Thyroid gland (tissue), 4 donors: ENCODE data around the gene ADGRF1. TPM values are rescaled to one million over a fixed set of nuclear protein-coding genes. Genes with fewer than 3 reads are reported as not detected.

ENCODE experiments used
- DNase-seq, 2 donors: peaks; one replicate each; pipeline ENCODE4 v3.0.0-alpha.2; 2019
- H3K27ac ChIP-seq, 3 donors: fragments of 200-600 bp; sonication (generic); 1 replicate in 2 of 3; 2 replicates in 1 of 3; pipeline ENCODE4 v1.5.1; 2016 to 2019; ENCODE audit warnings: mild to moderate bottlenecking in 1 of 3, moderate library complexity in 1 of 3
- H3K27me3 ChIP-seq: fragments of 200-600 bp; sonication (generic); one replicate; pipeline ENCODE4 v1.5.1; 2019
- H3K36me3 ChIP-seq, 2 donors: fragments of 200-600 bp; sonication (generic); one replicate each; pipeline ENCODE4 v1.5.1; 2016 to 2019
- H3K4me1 ChIP-seq, 2 donors: fragments of 200-600 bp; sonication (generic); one replicate each; pipeline ENCODE4 v1.5.1; 2017 to 2019
- H3K4me3 ChIP-seq, 3 donors: fragments of 200-600 bp; sonication (generic); replicated peaks in 1 of 3; 1 replicate in 2 of 3; 2 replicates in 1 of 3; pipeline ENCODE4 v1.5.1; 2016; ENCODE audit warnings: mild to moderate bottlenecking in 1 of 3
- H3K9me3 ChIP-seq: fragments of 200-600 bp; sonication (generic); one replicate; pipeline ENCODE4 v1.5.1; 2017
- CTCF ChIP-seq, 6 experiments: fragments of 200-600 bp in 3 of 6; fragments of 450-650 bp in 3 of 6; sonication (generic) in 3 of 6; IDR thresholded peaks; one replicate each; pipeline ENCODE4 v1.5.1; 2016 to 2019; ENCODE audit warnings: antibody characterized with exemption in 6 of 6, mild to moderate bottlenecking in 2 of 6, inconsistent platforms in 1 of 6, moderate library complexity in 1 of 6
- POLR2A ChIP-seq, 2 donors: fragments of 450-650 bp; IDR thresholded peaks; one replicate each; pipeline ENCODE4 v1.6.1; 2017; ENCODE audit warnings: antibody characterized with exemption in 2 of 2, mild to moderate bottlenecking in 2 of 2, moderate library complexity in 1 of 2
- WGBS, 2 donors: methylation state at CpG; one replicate each; pipeline ENCODE4 v1.1.5; 2017; 5-methylcytosine and 5-hydroxymethylcytosine counted together
- intact Hi-C: fragments of 100-400 bp; cut with DNase I; formaldehyde crosslinking; loops from one replicate; pipeline ENCODE4 v1.15.1; 2023
- total RNA-seq, 4 donors: library from RNA; depleted of rRNA; stranded (reverse); fragments of >200 nt; gene quantifications; one replicate each; pipeline ENCODE4 v1.2.3, GENCODE V29; 2016

Gene ADGRF1
- total RNA-seq, 4 donors from 2014 or later: 15.1 to 36.2 (median 19.3) TPM

GRCh38 chr6:46979206-46979605 is 62.9 kb downstream of the ADGRF1 start:
- no peak for TF ChIP-seq CTCF (IDR thresholded peaks at IDR 0.05)
- TF ChIP-seq POLR2A (IDR thresholded peaks at IDR 0.05): no peak
- intact Hi-C loops: no loop called here
- H3K27ac ChIP-seq: no peak overlapping the region
- H3K4me3 ChIP-seq: no peak overlapping the region
- DNase-seq: no peak
- H3K27me3 ChIP-seq: no peaks in the 10 kb centered on the region
- no peaks in the 10 kb centered on the region for H3K9me3 ChIP-seq
- 59 to 82% methylated on average over 4 of the region's 4 CpGs for WGBS, 2 donors
- H3K4me1 ChIP-seq: peaks cover 18 to 37% of the 10 kb centered on the region in 2 donors
- no peaks in the 10 kb centered on the region for H3K36me3 ChIP-seq

GRCh38 chr6:46974786-46975185 is 67.3 kb downstream of the ADGRF1 start:
- DNase-seq: no peak
- H3K4me1 ChIP-seq: peaks cover 4 to 6% of the 10 kb centered on the region in 2 donors
- no peaks in the 10 kb centered on the region for H3K9me3 ChIP-seq
- H3K27ac ChIP-seq: no peak overlapping the region
- 71 to 85% methylated on average over 1 of the region's 1 CpG for WGBS, 2 donors
- H3K27me3 ChIP-seq: no peaks in the 10 kb centered on the region
- intact Hi-C loops: no loop called here
- TF ChIP-seq POLR2A (IDR thresholded peaks at IDR 0.05) (no peak), CTCF (IDR thresholded peaks at IDR 0.05) (no peak)
- no peak overlapping the region for H3K4me3 ChIP-seq
- no peaks in the 10 kb centered on the region for H3K36me3 ChIP-seq

- Histone ChIP-seq H3K36me3 (no peaks in the 10 kb centered on the region), H3K9me3 (no peaks in the 10 kb centered on the region), H3K4me3 (no peak overlapping the region), H3K27me3 (no peaks in the 10 kb centered on the region), H3K4me1 (peaks cover 0 to 6% of the 10 kb centered on the region in 2 donors), H3K27ac (peak overlapping the region in 1 of 3 donors; percentile 24)
- WGBS, 2 donors: 73 to 82% methylated on average over 2 of the region's 2 CpGs
- intact Hi-C loops: no loop called here
- DNase-seq: no peak
- TF ChIP-seq POLR2A (IDR thresholded peaks at IDR 0.05): no peak
- no peak for TF ChIP-seq CTCF (IDR thresholded peaks at IDR 0.05)
Measured at GRCh38 chr6:46973029-46973428, 69.1 kb downstream of the ADGRF1 start.

DNA sequence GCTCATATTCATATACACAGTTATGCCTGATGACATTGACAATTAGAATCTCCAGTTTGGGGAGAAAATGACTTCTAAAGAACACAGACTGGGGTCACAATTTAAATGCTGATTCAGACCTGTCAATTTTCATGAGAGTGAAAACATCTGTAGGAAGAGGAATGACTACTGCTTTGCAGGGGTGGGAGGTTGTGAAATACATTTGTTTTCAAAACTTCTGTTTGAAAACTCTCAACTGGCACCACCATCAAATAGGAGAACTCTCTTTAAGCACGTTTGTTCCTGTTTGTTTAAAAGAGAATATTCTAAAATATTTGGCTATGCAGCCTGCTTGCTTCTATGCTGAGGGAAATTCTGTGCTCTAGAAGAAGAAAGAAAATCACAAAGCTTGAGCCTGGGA is 69.6 kb downstream of the ADGRF1 start:
- Histone ChIP-seq H3K27ac (peak overlapping the region in 1 of 3 donors; percentile 24), H3K4me1 (peaks cover 0 to 6% of the 10 kb centered on the region in 2 donors), H3K9me3 (no peaks in the 10 kb centered on the region), H3K27me3 (no peaks in the 10 kb centered on the region), H3K36me3 (no peaks in the 10 kb centered on the region), H3K4me3 (no peak overlapping the region)
- intact Hi-C loops: no loop called here
- TF ChIP-seq CTCF (IDR thresholded peaks at IDR 0.05): no peak
- no peak for TF ChIP-seq POLR2A (IDR thresholded peaks at IDR 0.05)
- WGBS, 2 donors: 7% methylated on average over 1 of the region's 1 CpG
- no peak for DNase-seq

DNA sequence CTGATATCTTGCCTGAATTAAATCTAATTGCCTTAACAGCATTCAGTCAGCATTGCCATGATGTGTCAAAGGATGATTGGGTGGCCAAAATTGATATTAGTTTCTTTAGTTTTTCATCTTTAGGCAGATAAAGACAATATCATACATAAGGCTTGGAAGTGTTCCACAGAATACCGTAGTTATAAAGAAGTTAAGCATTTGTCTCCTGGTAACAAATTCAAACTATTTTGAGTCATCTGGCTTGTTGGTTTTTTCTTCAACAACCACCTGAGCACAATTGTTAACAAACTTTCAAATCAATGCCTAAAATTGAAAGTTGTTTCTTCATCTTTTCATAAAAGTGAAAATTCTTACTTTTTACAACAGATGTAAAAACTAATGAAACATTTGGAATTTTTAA is 72.9 kb downstream of the ADGRF1 start:
- Histone ChIP-seq H3K4me1 (peaks cover 0 to 6% of the 10 kb centered on the region in 2 donors), H3K36me3 (no peaks in the 10 kb centered on the region), H3K27me3 (no peaks in the 10 kb centered on the region), H3K27ac (no peak overlapping the region), H3K9me3 (no peaks in the 10 kb centered on the region), H3K4me3 (no peak overlapping the region)
- TF ChIP-seq CTCF (IDR thresholded peaks at IDR 0.05): no peak
- TF ChIP-seq POLR2A (IDR thresholded peaks at IDR 0.05): no peak
- 57 to 58% methylated on average over 1 of the region's 1 CpG for WGBS, 2 donors
- intact Hi-C loops: no loop called here
- DNase-seq: no peak
